Right lobe of liver (tissue), 6 donors: ENCODE measurements around the gene ZDHHC22. TPM values are rescaled to one million over a fixed set of nuclear protein-coding genes. Genes with fewer than 3 reads are reported as not detected.

Experiments
- ATAC-seq, 4 donors: fragments of 200-7000 bp; cut with Tn5 transposase; one replicate each; pipeline ENCODE4 v1.9.1; 2020; ENCODE audit warnings: mild to moderate bottlenecking in 4 of 4, moderate library complexity in 4 of 4
- DNase-seq, 3 donors: peaks; one replicate each; pipeline ENCODE4 v3.0.0-alpha.2; 2020
- H3K27ac ChIP-seq, 3 donors: fragments of 200-600 bp; one replicate each; pipeline ENCODE4 v1.8.0; 2022
- H3K27me3 ChIP-seq, 2 donors: fragments of 200-600 bp; one replicate each; pipeline ENCODE4 v1.8.0; 2022
- H3K36me3 ChIP-seq, 4 donors: fragments of 200-600 bp; sonication (generic) in 1 of 4; one replicate each; pipeline versions ENCODE4 v1.5.1 to v1.8.0; 2017 to 2022; ENCODE audit warnings: control low read depth in 1 of 4
- H3K4me1 ChIP-seq, 4 donors: fragments of 200-600 bp; sonication (generic) in 1 of 4; one replicate each; pipeline versions ENCODE4 v1.5.1 to v1.8.0; 2017 to 2022; ENCODE audit warnings: control low read depth in 1 of 4
- H3K4me3 ChIP-seq, 3 donors: fragments of 200-600 bp; one replicate each; pipeline ENCODE4 v1.8.0; 2022
- H3K9me3 ChIP-seq, 4 donors: fragments of 200-600 bp; sonication (generic) in 1 of 4; one replicate each; pipeline versions ENCODE4 v1.5.1 to v1.8.0; 2017 to 2022; ENCODE audit warnings: control low read depth in 1 of 4
- CTCF ChIP-seq, 4 donors: fragments of 200-600 bp in 3 of 4; fragments of 450-650 bp in 1 of 4; IDR thresholded peaks; one replicate each; pipeline versions ENCODE4 v1.5.1 to v1.8.0; 2016 to 2022; ENCODE audit warnings: antibody characterized with exemption in 4 of 4, mild to moderate bottlenecking in 2 of 4
- POLR2A ChIP-seq: fragments of 450-650 bp; IDR thresholded peaks from one replicate; pipeline ENCODE4 v1.6.1; 2017; ENCODE audit warnings: antibody characterized with exemption, mild to moderate bottlenecking
- WGBS: methylation state at CpG from one replicate; pipeline ENCODE4 v1.1.6; 2018; ENCODE audit warnings: low coverage, low lambda C conversion rate; ENCODE audit not compliant: insufficient coverage; ENCODE audit errors: missing lambda C conversion rate; 5-methylcytosine and 5-hydroxymethylcytosine counted together
- intact Hi-C, 2 donors: fragments of 100-400 bp; cut with DNase I; formaldehyde crosslinking; loops; one replicate each; pipeline versions ENCODE4 v1.11.2 to v1.14.1; 2022
- total RNA-seq, 6 experiments: library from RNA; depleted of rRNA in 2 of 6; stranded (reverse); fragments of >200 nt in 2 of 6; fragmentation: NEBNext Ultra II Directional in 3 of 6; extraction: Animal tissue kit (Norgen Biotek cat#: 25700) in 3 of 6; gene quantifications; one replicate each; pipeline versions ENCODE4 v1.1.0 to v1.2.4, GENCODE V29; 2016 to 2023
- donor health status: DM: no; HTN: yes; CAD: no.
- donor health status: DM: no; HTN: no; CAD: no.
- donor health status: DM: no; HTN: no; CAD: no.
- donor health status: DM: no; HTN: yes; CAD: no.
- donor health status: DM: no; HTN: yes; CAD: no.

ZDHHC22 gene
- total RNA-seq, 6 experiments from 2014 or later = not detected

- ATAC-seq = no peak
- H3K9me3 ChIP-seq = no peaks in the 10 kb centered on the region
- H3K27me3 ChIP-seq = no peaks in the 10 kb centered on the region
- TF ChIP-seq CTCF (IDR thresholded peaks at IDR 0.05) = no peak
- TF ChIP-seq POLR2A = no peak
- WGBS = 86% methylated on average over 3 of the region's 3 CpGs
- no peak for DNase-seq
- intact Hi-C loops = no loop called here
- H3K27ac ChIP-seq = no peak overlapping the region
- no peaks in the 10 kb centered on the region for H3K36me3 ChIP-seq
- H3K4me1 ChIP-seq = peaks cover 0 to under 1% (median 0%) of the 10 kb centered on the region in 4 donors
- no peak overlapping the region for H3K4me3 ChIP-seq
Measured at GRCh38 chr14:77082356-77082755, 59.2 kb downstream of the ZDHHC22 start.

Other genes with a start within 250 kb of the ZDHHC22 start
- 10 to 100 TPM; 11.7 to 18.1 (median 13.7) TPM for gene IRF2BPL, start 113.1 kb downstream of the ZDHHC22 start, total RNA-seq
- gene CIPC, start 43.5 kb downstream of the ZDHHC22 start, total RNA-seq = 10 to 100 TPM; 10.4 to 18.7 (median 12.7) TPM
- gene TMEM63C, start 40.0 kb upstream of the ZDHHC22 start, total RNA-seq = under 1 TPM in 4 of 6 experiments, not detected in 2; 0.07 to 0.82 (median 0.15) TPM
- gene NGB, start 129.4 kb upstream of the ZDHHC22 start, total RNA-seq = not detected
- gene POMT2, start 179.1 kb upstream of the ZDHHC22 start, total RNA-seq = 10 to 100 TPM in 5 of 6 experiments, 1 to 10 TPM in 1; 5.5 to 15.9 (median 12.9) TPM
- gene GSTZ1, start 179.2 kb upstream of the ZDHHC22 start, total RNA-seq = 100 to 1,000 TPM in 1 of 6 experiments, 10 to 100 TPM in 5; 31.1 to 123 (median 50.0) TPM
- 1 to 10 TPM; 2.5 to 4.4 (median 3.1) TPM for gene TMED8, start 235.3 kb upstream of the ZDHHC22 start, total RNA-seq
- under 1 TPM in 4 of 6 experiments, not detected in 2; 0.12 to 0.42 (median 0.31) TPM for gene SAMD15, start 235.6 kb upstream of the ZDHHC22 start, total RNA-seq